GM21360 (cell line): Measurements from ENCODE around the gene CACNA1S.

Experiments used
- ATAC-seq: cut with Tn5 transposase; IDR thresholded peaks from one replicate; pipeline ENCODE4 v1.9.1; 2021; ENCODE audit warnings: mild to moderate bottlenecking, moderate library complexity; ENCODE audit not compliant: unreplicated experiment

Gene CACNA1S

DNA sequence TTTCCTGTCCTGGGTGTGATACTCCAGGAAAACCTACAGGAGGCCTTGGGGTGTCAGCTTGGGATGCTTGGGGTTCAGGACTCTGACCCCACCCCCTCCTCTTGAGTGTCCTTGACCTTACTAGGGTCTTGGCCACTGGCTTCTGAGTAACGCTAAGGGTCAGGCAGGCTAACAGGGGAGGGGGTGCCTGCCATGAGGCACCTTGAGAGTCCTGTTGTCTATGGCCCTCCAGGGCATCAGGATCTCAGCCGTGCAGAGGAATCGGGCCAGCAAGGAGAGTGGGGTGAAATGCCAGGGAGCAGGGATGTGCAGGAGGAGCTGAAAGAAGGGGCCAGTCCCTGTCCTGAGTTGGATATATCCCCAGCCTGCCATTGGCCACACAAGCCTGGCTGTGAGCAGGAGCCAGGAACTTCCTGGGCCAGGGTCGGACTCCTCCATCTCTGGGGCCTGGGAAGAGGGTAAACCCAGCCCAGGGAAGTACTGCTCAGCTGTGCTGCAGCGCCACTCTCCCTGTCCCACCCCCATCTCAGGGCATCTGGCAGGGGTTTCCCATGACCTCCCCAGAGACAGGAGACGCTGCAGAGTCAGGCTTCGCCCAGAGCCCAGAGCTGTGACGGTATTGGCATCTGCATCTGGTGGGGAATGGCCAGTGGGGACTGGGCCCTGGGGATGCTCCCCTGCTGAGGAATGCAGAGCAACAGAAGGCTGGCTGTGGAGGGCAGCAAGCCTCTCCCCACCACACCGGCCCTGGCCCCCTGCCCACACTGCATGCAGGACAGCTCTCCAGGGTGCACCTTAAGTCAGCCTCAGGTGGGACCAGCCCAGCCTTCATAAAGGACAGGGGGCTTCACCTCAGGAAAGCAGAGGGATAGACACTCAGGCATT lies 95.0 kb downstream of the CACNA1S start:
- no peak for ATAC-seq

- ATAC-seq: no peak
Measured at GRCh38 chr1:201016211-201016651, 96.0 kb downstream of the CACNA1S start.

DNA sequence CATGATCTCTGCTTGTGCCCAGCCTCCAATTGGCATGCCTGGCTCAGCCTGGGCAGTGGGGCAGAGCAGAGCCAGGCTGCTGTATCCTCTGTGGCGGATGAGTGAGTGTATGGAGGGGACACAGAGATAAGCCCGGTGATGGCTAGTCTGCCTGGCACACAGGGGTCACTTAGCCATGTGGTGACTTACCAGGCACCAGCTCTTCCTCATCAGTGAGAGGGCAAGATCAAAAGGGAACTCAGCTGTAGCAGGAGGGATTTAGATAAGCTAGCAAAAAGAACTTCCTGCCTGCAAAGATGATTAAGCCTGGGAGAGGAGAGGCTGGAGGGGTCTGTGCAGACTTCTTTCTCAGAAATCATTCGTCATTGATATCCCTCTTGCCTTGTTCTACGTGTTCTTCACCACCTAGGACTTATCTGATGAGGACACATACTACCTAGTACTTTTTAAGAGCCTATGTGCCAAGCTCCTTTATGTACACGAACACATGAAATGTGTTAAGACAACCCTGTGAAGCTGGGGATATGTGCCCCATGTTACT lies 96.6 kb downstream of the CACNA1S start:
- ATAC-seq: no peak

GRCh38 chr1:201014816-201015200 lies 97.4 kb downstream of the CACNA1S start:
- no peak for ATAC-seq

DNA sequence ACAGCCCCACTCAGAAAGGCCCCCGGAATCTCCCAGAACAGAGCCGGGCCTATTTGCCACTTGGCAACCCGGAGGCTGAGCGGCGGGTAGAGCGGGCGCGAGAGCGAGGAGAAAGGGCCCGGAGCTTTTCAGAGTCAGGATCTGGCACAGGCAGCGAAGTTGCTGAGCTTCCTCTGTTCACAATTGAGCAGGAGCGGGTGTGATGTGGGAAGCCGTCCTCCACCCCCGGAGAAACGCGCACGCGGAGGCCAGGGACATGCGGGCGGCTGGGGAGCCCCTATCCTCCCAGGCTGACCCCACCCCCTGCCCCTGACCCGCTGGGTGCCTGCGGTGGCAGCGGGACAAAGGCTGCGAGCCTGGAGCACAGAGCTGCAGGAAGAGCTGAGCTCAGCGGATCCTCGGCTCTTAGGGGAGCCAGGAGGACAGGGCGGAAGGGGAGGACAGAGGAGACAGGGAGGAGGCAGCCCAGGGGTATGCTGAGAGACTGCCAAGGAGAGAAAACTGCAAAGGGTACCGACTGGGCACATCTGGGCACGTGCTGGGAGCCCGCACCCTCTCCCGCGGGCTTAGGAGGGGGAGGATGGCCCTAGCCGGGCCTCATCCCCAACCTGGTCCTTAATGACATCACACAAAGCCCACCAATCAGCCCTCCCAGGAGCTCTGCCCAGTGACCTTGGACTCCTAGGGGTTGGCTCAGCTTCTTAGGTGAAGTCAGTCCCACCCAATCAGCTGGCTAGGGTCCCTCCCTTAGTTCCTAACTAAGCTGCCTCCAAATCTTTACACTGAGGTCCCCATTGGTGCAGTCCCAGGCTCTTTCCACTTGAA lies 98.0 kb downstream of the CACNA1S start:
- ATAC-seq: no peak

DNA sequence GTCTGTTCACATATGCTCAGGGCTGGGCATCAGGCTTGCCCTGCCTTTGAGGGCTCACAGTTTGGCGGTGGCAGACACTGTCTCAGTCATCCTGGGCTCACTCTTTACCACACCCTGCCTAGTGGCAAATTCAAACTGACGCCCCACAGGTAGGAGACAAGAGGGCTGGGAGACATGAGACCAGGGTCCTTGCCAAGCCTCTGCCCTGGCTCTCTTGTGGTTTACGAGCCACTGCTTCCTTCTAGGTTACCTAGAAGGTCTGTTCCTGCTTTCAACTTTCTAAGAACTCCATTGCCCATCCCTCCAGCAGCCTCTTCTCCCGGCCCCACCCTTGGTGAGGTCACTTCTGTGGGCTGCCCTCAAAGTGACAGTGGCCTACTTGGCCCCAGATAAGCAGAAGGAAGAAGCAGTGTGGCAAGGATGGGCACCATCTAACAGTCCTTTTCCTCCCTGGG lies 99.2 kb downstream of the CACNA1S start:
- ATAC-seq: no peak

DNA sequence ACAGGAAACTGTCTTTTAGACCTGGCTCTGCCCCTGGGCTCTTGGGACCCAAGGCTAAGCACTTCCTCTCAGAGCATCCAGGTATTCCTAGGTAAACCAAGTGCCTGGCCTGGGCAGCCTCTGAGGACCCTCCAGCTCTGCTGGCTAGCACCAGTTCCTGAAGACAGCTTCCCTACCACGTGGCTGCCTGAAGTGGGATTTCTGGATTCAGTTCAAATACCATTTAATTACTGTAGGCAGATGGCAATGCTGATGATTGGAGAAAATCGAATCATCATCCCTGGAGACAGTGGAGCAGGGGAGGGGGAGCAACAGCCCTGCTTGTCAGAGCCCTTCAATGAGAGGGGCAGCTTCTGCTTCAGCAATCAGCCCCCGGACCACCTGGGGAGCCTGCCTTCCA lies 100.6 kb downstream of the CACNA1S start:
- no peak for ATAC-seq

DNA sequence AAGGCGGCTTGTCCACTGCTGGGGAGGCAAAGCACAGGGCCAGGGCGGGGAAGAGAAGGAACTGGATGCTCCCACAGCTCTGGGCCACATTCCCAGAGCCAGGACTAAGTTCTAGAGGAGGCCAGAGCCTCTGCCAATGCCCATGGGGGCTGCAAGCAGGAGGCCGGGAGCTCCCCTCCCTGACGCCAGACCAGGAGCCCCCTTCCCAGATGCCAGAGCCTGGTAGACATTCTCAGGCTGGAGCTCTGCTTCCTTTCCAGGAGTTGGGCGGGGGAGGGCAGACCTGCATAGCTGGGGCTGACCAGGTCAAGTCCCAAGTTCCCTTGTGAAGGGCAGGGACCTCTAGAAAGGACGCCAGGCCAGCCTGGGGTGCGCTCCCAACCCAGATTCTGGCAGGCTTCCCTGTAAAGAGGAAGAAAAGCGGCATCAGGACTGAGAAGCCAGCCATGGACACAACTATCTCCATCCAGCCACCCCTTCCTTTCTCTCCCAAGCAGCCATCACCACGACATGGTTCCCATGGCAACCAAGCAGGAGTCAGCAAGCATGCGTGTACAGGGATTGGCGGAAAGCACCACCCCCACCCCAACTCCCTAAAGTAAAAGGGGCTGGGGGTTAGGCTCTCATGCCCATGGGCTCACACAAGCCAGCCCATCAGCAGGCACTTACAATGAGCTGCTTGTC lies 102.1 kb downstream of the CACNA1S start:
- ATAC-seq: no peak

DNA sequence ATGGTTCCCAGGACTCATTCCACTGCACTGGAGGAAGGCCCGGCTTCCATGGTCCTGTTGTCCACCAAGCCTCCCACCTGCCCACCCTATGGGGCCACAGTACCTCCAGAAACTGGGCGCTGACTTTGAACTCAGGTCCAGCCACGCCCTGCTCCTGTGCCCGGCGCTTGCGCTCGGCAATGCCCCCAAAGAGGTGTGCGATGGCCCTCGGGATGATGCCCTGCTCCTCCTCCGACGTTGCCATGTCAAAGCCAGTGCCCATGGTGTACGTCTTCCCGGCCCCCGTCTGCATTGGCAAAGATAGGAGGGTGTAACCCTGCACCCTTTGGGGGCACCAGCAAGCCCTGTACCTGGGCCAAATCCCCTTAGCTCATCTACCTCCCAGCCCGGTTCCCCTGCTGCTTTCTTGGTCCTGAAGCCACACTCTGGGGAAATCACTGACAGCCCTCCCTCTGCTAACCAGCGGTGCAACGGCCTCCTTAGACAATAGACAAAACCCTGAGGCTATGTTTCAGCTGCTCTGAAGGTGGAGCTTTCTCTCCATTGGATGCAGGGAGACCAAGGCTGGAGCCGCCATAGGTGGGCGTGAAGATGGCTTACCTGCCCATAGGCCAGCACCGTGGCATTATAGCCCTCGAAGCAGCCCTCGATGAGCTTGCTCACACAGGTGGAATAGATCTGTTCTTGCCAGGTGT lies 103.4 kb downstream of the CACNA1S start:
- ATAC-seq: no peak

DNA sequence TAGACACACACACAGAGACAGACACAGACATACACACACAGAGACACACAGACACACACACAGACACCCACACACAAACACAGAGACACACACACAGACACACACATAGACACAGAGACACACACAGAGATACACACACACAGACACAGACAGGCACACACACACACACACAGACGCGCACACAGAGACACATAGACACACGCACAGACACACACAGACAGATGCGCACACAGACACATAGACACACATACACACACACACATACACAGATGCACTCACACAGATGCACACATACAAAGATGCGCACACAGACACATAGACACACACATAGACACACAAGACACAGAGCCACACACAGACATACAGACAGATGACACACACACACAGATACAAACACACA lies 104.7 kb downstream of the CACNA1S start:
- ATAC-seq: no peak

GRCh38 chr1:201006450-201006849 lies 105.8 kb downstream of the CACNA1S start:
- ATAC-seq: no peak

DNA sequence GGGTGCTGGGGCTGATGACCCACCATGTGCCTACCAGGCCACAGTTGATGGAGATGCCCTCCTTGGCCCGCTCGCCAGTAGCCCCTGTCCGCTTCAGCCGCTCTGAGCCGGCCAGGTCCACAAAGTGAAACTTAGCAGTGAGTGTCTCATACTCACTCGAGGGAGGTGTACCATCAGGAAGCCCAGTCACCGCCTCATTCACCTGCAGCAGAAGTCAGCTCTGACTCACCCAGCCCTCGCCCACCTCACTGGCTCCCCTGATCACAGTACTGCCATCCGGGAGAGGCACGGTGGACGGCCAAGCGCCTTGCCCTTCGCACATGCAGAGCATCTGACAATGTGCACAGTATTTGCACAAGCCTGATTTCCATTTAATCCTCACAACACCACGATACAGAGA lies 107.5 kb downstream of the CACNA1S start:
- ATAC-seq: no peak

DNA sequence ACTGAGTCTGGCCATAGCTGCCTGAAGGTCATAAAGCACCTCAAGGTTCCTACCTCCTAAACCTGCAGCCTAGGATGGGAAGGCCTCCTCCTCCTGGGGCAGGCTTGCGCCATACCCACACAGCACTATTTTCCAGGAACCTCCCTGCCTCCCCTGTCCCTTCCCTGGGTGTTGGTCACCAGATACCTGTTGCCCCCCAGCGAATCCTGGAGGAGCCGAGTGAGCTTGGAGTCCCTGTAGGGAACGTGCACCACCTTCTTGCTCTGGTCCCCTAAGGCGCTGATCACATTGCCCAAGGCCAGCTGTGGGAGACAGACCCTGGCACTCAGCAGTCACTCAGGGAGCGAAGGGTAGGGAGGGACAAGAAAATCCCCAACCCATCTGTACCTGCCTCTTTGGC lies 108.1 kb downstream of the CACNA1S start:
- no peak for ATAC-seq

- no peak for ATAC-seq
Measured at GRCh38 chr1:201002510-201002909, 109.7 kb downstream of the CACNA1S start.

- no peak for ATAC-seq
Measured at GRCh38 chr1:201001962-201002361, 110.3 kb downstream of the CACNA1S start.

GRCh38 chr1:201000391-201000790 lies 111.8 kb downstream of the CACNA1S start:
- no peak for ATAC-seq

GRCh38 chr1:200999667-201000066 lies 112.6 kb downstream of the CACNA1S start:
- no peak for ATAC-seq

- no peak for ATAC-seq
Measured at GRCh38 chr1:200998323-200998722, 113.9 kb downstream of the CACNA1S start.

DNA sequence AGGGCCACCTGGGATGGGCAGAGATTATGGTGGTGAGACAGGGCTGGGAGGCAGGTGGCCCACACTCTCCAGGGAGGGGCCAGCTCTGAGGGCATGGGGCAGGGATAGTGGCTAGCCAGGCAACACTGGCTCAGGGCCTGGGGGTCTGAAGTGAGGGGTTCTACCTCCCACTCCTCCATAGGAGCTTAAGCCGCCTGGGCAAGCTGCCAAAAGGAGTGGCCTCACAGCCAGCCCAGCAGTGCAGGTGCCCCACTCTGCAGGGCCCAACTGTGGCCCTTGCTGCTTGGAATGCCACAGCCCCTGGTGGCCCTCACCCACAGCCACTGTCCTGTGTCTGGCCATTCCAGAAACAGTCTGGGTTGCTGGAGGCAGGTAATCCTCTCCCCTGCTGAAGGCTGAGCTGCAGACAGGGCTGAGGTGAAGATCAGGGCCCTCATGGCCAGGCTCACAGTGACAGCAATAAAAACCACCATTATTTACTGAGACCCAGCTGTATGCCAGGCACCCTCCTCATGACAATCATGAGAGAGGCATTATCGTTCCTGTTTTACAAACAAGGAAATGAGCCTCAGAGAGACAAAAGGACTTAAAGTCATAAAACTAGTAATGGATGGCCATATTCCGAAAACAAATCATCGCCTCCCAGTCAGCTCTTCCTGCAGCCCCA lies 119.7 kb downstream of the CACNA1S start:
- ATAC-seq: no peak

GRCh38 chr1:200991097-200991614 lies 121.1 kb downstream of the CACNA1S start:
- no peak for ATAC-seq
